GM12878 (cell line): ENCODE data around the gene OR51G2. TPM values are rescaled to one million over a fixed set of nuclear protein-coding genes. Genes with fewer than 3 reads are reported as not detected.

Experiments used
- ATAC-seq: fragments of 200-7000 bp; cut with Tn5 transposase; 3 replicates; pipeline ENCODE4 v1.9.1; 2020; ENCODE audit warnings: mild to moderate bottlenecking, moderate library complexity
- BruUV-seq: library from RNA; stranded (reverse); fragments of 400-500 nt; replicated peaks from 2 replicates; lab custom pipeline; 2021; lab: Mats Ljungman, UMichigan
- CTCF ChIA-PET: fragments of 300-600 bp; sonication (Branson Sonifier 250); formaldehyde crosslinking; extraction: SDS; loops from one replicate; lab custom pipeline; 2021; ENCODE audit warnings: inconsistent platforms; lab: Yijun Ruan, JAX
- POLR2A ChIA-PET: fragments of 350-600 bp; formaldehyde crosslinking; extraction: SDS; loops from one replicate; lab custom pipeline; 2021; ENCODE audit warnings: inconsistent platforms; lab: Charles Lee
- RAD21 ChIA-PET: fragments of 300-600 bp; sonication (Branson Sonifier 250); formaldehyde crosslinking; loops from one replicate; lab custom pipeline; 2023; ENCODE audit warnings: antibody characterized with exemption; ENCODE audit not compliant: unreplicated experiment; lab: Charles Lee
- SMC1A ChIA-PET: fragments of 300-600 bp; sonication (Branson Sonifier 250); formaldehyde crosslinking; loops from one replicate; lab custom pipeline; 2023; ENCODE audit not compliant: unreplicated experiment, uncharacterized antibody; lab: Charles Lee
- DNase-seq: peaks from one replicate; pipeline ENCODE4 v3.0.0-alpha.2; 2011; ENCODE audit warnings: low read depth, low spot score
- FAIRE-seq: peaks from 3 replicates; lab custom pipeline; 2011; peaks lifted over from hg19 to GRCh38; lab: Jason Lieb, UNC
- H2AFZ ChIP-seq: 2 replicates; pipeline ENCODE4 v1.6.0; 2011; ENCODE audit warnings: low read depth, low read length, control low read depth; ENCODE audit not compliant: control insufficient read depth
- H3K27ac ChIP-seq: 2 replicates; pipeline ENCODE4 v1.5.1; 2011; ENCODE audit warnings: control low read depth; ENCODE audit not compliant: control insufficient read depth, insufficient read depth
- H3K27me3 ChIP-seq, 2 experiments: replicated peaks in 1 of 2; 2 replicates each; pipeline versions ENCODE4 v1.6.0 to v1.6.1; 2011; ENCODE audit warnings: low read length in 1 of 2; ENCODE audit not compliant: control insufficient read depth in 2 of 2, insufficient read depth in 2 of 2
- H3K36me3 ChIP-seq, 2 experiments: 2 replicates each; pipeline ENCODE4 v1.5.1; 2011; ENCODE audit warnings: low read length in 1 of 2; ENCODE audit not compliant: control insufficient read depth in 2 of 2, insufficient read depth in 2 of 2
- H3K4me1 ChIP-seq: 2 replicates; pipeline ENCODE4 v1.6.1; 2011; ENCODE audit warnings: mild to moderate bottlenecking, low read length, moderate library complexity, mixed read lengths; ENCODE audit not compliant: control insufficient read depth, insufficient read depth
- H3K4me2 ChIP-seq: 2 replicates; pipeline ENCODE4 v1.6.0; 2011; ENCODE audit warnings: control low read depth; ENCODE audit not compliant: control insufficient read depth, insufficient read depth
- H3K4me3 ChIP-seq: fragments of 200-600 bp; sonication (generic); 2 replicates; pipeline ENCODE4 v1.5.1; 2016
- H3K79me2 ChIP-seq: 2 replicates; pipeline ENCODE4 v1.6.0; 2011; ENCODE audit warnings: low read length; ENCODE audit not compliant: control insufficient read depth, insufficient read depth
- H3K9ac ChIP-seq: 2 replicates; pipeline ENCODE4 v1.8.0; 2011; ENCODE audit warnings: low read length, control low read depth, mixed read lengths; ENCODE audit not compliant: control insufficient read depth, insufficient read depth
- H3K9me3 ChIP-seq: replicated peaks from 3 replicates; pipeline ENCODE4 v1.5.1; 2011; ENCODE audit warnings: mild to moderate bottlenecking, low read length; ENCODE audit not compliant: control insufficient read depth, insufficient read depth
- H4K20me1 ChIP-seq: 2 replicates; pipeline ENCODE4 v1.6.0; 2011; ENCODE audit not compliant: control insufficient read depth, insufficient read depth
- RAD51 ChIP-seq: fragments of 450-650 bp; IDR thresholded peaks from 2 replicates; pipeline ENCODE4 v1.6.1; 2016; ENCODE audit warnings: moderate library complexity, mild to moderate bottlenecking, inconsistent platforms
- SMARCA5 ChIP-seq: fragments of 450-650 bp; IDR thresholded peaks from 2 replicates; pipeline ENCODE4 v1.6.1; 2017; ENCODE audit warnings: mild to moderate bottlenecking
- SREBF2 ChIP-seq: IDR thresholded peaks from 2 replicates; pipeline ENCODE4 v1.6.1; 2012; ENCODE audit warnings: mild to moderate bottlenecking, low read length
- WGBS: methylation state at CpG from one replicate; pipeline ENCODE4 v1.1.6; 2016; ENCODE audit warnings: low lambda C conversion rate; ENCODE audit not compliant: insufficient replicate concordance, insufficient coverage; ENCODE audit errors: missing lambda C conversion rate; 5-methylcytosine and 5-hydroxymethylcytosine counted together
- in situ Hi-C: fragments of 300-500 bp; cut with MboI; formaldehyde crosslinking; loops from 9 replicates; pipeline ENCODE4 v1.14.3; 2018; ENCODE audit warnings: mixed read lengths
- intact Hi-C: fragments of 100-400 bp; cut with micrococcal nuclease; formaldehyde crosslinking; loops from one replicate; pipeline ENCODE4 v1.14.2; 2022; ENCODE audit not compliant: unreplicated experiment
- polyA plus RNA-seq, 11 experiments: library from polyadenylated mRNA; depleted of rRNA in 4 of 11; unstranded in 6 of 11; stranded (reverse) in 5 of 11; fragments of >200 nt; fragmentation: Nextera tagmentation in 4 of 11; fragmentation: Illumina TruSeq in 1 of 11; extraction: Ambion mirVana in 4 of 11; extraction: Trizol in 1 of 11; gene quantifications; 1 replicate in 1 of 11; 2 replicates in 10 of 11; pipeline versions ENCODE4 v1.2.1 to v1.2.3, GENCODE V29; 2011 to 2016; ENCODE audit warnings: inconsistent platforms in 2 of 11, missing spikeins in 2 of 11, low read depth in 1 of 11
- total RNA-seq, 4 experiments: library from RNA; depleted of rRNA in 3 of 4; stranded (reverse); fragments of >200 nt in 3 of 4; fragmentation: Illumina TruSeq in 1 of 4; extraction: Trizol in 1 of 4; gene quantifications; 2 replicates each; pipeline versions ENCODE4 v1.2.1 to v1.2.3, GENCODE V29; 2013 to 2021
- TF ChIP-seq, protein P1 (sequence below): fragments of 450-650 bp; IDR thresholded peaks from 2 replicates; pipeline ENCODE4 v1.6.1; 2017; ENCODE audit warnings: mild to moderate bottlenecking, moderate library complexity
- TF ChIP-seq, protein P2 (sequence below): fragments of 450-650 bp; IDR thresholded peaks from 2 replicates; pipeline ENCODE4 v1.6.1; 2016; ENCODE audit warnings: mild to moderate bottlenecking, moderate library complexity, borderline replicate concordance
- TF ChIP-seq, protein P3 (sequence below): fragments of 450-650 bp; IDR thresholded peaks from 2 replicates; pipeline ENCODE4 v1.6.1; 2017; ENCODE audit warnings: low read depth, mild to moderate bottlenecking, moderate library complexity

Gene OR51G2
- total and polyA plus RNA-seq, 10 of the 15 experiments (the other 5 are each of a cell fraction or from before 2014, with no cell fraction given), result not detected

DNA sequence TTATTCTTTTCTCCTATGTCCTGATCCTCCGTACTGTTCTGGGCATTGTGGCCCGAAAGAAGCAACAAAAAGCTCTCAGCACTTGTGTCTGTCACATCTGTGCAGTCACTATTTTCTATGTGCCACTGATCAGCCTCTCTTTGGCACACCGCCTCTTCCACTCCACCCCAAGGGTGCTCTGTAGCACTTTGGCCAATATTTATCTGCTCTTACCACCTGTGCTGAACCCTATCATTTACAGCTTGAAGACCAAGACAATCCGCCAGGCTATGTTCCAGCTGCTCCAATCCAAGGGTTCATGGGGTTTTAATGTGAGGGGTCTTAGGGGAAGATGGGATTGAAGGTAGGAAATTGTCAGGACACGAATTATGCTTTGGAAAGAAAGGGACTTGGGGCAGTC, 36.6 kb downstream of the OR51G2 start:
- no peaks in the 10 kb centered on the region for H3K27me3 ChIP-seq
- TF ChIP-seq, protein P1, sequence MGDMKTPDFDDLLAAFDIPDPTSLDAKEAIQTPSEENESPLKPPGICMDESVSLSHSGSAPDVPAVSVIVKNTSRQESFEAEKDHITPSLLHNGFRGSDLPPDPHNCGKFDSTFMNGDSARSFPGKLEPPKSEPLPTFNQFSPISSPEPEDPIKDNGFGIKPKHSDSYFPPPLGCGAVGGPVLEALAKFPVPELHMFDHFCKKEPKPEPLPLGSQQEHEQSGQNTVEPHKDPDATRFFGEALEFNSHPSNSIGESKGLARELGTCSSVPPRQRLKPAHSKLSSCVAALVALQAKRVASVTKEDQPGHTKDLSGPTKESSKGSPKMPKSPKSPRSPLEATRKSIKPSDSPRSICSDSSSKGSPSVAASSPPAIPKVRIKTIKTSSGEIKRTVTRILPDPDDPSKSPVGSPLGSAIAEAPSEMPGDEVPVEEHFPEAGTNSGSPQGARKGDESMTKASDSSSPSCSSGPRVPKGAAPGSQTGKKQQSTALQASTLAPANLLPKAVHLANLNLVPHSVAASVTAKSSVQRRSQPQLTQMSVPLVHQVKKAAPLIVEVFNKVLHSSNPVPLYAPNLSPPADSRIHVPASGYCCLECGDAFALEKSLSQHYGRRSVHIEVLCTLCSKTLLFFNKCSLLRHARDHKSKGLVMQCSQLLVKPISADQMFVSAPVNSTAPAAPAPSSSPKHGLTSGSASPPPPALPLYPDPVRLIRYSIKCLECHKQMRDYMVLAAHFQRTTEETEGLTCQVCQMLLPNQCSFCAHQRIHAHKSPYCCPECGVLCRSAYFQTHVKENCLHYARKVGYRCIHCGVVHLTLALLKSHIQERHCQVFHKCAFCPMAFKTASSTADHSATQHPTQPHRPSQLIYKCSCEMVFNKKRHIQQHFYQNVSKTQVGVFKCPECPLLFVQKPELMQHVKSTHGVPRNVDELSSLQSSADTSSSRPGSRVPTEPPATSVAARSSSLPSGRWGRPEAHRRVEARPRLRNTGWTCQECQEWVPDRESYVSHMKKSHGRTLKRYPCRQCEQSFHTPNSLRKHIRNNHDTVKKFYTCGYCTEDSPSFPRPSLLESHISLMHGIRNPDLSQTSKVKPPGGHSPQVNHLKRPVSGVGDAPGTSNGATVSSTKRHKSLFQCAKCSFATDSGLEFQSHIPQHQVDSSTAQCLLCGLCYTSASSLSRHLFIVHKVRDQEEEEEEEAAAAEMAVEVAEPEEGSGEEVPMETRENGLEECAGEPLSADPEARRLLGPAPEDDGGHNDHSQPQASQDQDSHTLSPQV, result no peak
- TF ChIP-seq, protein P2, sequence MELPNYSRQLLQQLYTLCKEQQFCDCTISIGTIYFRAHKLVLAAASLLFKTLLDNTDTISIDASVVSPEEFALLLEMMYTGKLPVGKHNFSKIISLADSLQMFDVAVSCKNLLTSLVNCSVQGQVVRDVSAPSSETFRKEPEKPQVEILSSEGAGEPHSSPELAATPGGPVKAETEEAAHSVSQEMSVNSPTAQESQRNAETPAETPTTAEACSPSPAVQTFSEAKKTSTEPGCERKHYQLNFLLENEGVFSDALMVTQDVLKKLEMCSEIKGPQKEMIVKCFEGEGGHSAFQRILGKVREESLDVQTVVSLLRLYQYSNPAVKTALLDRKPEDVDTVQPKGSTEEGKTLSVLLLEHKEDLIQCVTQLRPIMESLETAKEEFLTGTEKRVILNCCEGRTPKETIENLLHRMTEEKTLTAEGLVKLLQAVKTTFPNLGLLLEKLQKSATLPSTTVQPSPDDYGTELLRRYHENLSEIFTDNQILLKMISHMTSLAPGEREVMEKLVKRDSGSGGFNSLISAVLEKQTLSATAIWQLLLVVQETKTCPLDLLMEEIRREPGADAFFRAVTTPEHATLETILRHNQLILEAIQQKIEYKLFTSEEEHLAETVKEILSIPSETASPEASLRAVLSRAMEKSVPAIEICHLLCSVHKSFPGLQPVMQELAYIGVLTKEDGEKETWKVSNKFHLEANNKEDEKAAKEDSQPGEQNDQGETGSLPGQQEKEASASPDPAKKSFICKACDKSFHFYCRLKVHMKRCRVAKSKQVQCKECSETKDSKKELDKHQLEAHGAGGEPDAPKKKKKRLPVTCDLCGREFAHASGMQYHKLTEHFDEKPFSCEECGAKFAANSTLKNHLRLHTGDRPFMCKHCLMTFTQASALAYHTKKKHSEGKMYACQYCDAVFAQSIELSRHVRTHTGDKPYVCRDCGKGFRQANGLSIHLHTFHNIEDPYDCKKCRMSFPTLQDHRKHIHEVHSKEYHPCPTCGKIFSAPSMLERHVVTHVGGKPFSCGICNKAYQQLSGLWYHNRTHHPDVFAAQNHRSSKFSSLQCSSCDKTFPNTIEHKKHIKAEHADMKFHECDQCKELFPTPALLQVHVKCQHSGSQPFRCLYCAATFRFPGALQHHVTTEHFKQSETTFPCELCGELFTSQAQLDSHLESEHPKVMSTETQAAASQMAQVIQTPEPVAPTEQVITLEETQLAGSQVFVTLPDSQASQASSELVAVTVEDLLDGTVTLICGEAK, result no peak
- TF ChIP-seq, protein P3, sequence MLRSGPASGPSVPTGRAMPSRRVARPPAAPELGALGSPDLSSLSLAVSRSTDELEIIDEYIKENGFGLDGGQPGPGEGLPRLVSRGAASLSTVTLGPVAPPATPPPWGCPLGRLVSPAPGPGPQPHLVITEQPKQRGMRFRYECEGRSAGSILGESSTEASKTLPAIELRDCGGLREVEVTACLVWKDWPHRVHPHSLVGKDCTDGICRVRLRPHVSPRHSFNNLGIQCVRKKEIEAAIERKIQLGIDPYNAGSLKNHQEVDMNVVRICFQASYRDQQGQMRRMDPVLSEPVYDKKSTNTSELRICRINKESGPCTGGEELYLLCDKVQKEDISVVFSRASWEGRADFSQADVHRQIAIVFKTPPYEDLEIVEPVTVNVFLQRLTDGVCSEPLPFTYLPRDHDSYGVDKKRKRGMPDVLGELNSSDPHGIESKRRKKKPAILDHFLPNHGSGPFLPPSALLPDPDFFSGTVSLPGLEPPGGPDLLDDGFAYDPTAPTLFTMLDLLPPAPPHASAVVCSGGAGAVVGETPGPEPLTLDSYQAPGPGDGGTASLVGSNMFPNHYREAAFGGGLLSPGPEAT, result no peak
- TF ChIP-seq SREBF2, result no peak
- TF ChIP-seq SMARCA5, result no peak
- TF ChIP-seq RAD51, result no peak
- no peaks in the 10 kb centered on the region for H3K36me3 ChIP-seq
- H2AFZ ChIP-seq, result no peak overlapping the region
- no peaks in the 10 kb centered on the region for H4K20me1 ChIP-seq
- ChIA-PET CTCF (no interaction called here), POLR2A (no interaction called here), SMC1A (no interaction called here), RAD21 (no interaction called here)
- DNase-seq (no peak), FAIRE-seq (no peak), ATAC-seq (no peak)
- WGBS, result 15% methylated on average over 5 of the region's 5 CpGs
- no peak overlapping the region for H3K4me2 ChIP-seq
- no peaks in the 10 kb centered on the region for H3K9me3 ChIP-seq
- no peak overlapping the region for H3K4me3 ChIP-seq
- in situ Hi-C loops (no loop called here), intact Hi-C loops (no loop called here)
- H3K4me1 ChIP-seq, result no peaks in the 10 kb centered on the region
- no TSS peak for BruUV-seq
- no peaks in the 10 kb centered on the region for H3K79me2 ChIP-seq
- no peak overlapping the region for H3K27ac ChIP-seq
- no peak overlapping the region for H3K9ac ChIP-seq
